ENCODE measurements around the gene CREB3. TPM values are rescaled to one million over a fixed set of nuclear protein-coding genes. Genes with fewer than 3 reads are reported as not detected.

CREB3 gene
- total RNA-seq, 1 experiment from 2014 or later: 26.5 TPM

DNA sequence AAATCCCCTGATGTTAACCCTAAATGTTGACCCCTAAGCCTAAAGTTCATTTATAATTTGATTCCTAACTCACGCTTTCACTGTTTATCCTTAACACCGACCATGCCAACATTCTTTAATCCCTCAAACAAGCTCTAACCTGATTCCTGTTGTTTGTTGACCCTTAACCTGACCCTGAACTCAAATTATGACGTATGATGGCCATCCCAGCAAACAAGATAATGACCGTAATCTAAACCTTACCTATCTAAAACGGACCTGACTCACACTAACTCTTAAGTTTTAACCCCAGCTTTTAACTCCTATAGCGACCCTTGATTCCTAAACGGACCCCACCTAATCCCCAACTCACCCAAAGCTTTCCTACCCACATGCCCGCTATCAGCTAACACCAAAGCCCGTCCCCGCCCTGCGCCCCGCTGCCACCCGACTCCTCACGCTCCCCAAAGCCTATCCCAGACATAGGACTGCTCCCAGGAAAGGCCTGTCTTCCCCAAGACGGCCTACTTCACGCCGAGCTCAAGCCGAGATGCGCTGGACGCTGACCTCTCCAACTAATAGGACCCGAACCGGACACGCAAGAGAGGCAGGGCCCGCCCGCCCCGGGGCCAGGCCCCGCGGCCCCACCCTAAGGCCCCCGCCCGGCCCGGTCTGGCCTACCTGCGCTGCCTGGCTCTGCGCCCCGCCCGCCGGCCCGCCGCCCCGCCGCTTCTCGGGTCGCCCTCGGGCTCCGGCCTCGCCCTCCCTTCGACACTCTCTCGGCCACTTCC, 866 bp upstream of the CREB3 start:
- DNase-seq: no peak
- intact Hi-C loops (cut with micrococcal nuclease; ENCODE audit: unreplicated experiment): loop anchor here (10.0 kb wide), 2 partner anchors 67 to 83 kb away; partner anchors contain the start of genes ARHGEF39, HINT2 and SPAG8
- CTCF ChIA-PET: interaction anchor here (0.6 to 1.9 kb wide), 12 partner anchors 15 to 171 kb away, joined by 3 to 9 read pairs (median 4); partner anchors contain the start of genes ARHGEF39, CCDC107, GBA2 and RGP1

GRCh38 chr9:35732800-35733541, 505 bp downstream of the CREB3 start:
- TF ChIP-seq CTCF (IDR thresholded peaks at IDR 0.05; ENCODE audit: unreplicated experiment): no peak
- Mint-ChIP-seq H3K4me3 (ENCODE audit: low read depth, unreplicated experiment) (no peak overlapping the region), H3K9me3 (ENCODE audit: low read depth, unreplicated experiment) (no peaks in the 10 kb centered on the region), H3K36me3 (ENCODE audit: insufficient read depth, unreplicated experiment) (peaks cover 40% of the 10 kb centered on the region), H3K27ac (ENCODE audit: unreplicated experiment) (no peak overlapping the region), H3K27me3 (ENCODE audit: unreplicated experiment) (no peaks in the 10 kb centered on the region), H3K4me1 (ENCODE audit: low read depth, unreplicated experiment) (no peaks in the 10 kb centered on the region)
- intact Hi-C loops (cut with micrococcal nuclease; ENCODE audit: unreplicated experiment): loop anchor here (10.0 kb wide), 2 partner anchors 68 to 82 kb away; partner anchors contain the start of genes ARHGEF39, HINT2 and SPAG8
- DNase-seq: peak; percentile 54
- CTCF ChIA-PET: interaction anchor here (0.6 to 1.9 kb wide), 8 partner anchors 16 to 1087 kb away, joined by 3 to 9 read pairs (median 4); partner anchors contain the start of genes ARHGEF39, CCDC107, GALT and GBA2
- BruUV-seq (replicated peaks): TSS peak; percentile 77

More for the DNA sequence above, 866 bp upstream of the CREB3 start:
- no TSS peak for BruUV-seq (replicated peaks)
- Mint-ChIP-seq H3K4me3 (ENCODE audit: low read depth, unreplicated experiment) (no peak overlapping the region), H3K36me3 (ENCODE audit: insufficient read depth, unreplicated experiment) (peaks cover 40% of the 10 kb centered on the region), H3K9me3 (ENCODE audit: low read depth, unreplicated experiment) (no peaks in the 10 kb centered on the region), H3K27ac (ENCODE audit: unreplicated experiment) (no peak overlapping the region), H3K4me1 (ENCODE audit: low read depth, unreplicated experiment) (no peaks in the 10 kb centered on the region), H3K27me3 (ENCODE audit: unreplicated experiment) (no peaks in the 10 kb centered on the region)
- TF ChIP-seq CTCF (IDR thresholded peaks at IDR 0.05; ENCODE audit: unreplicated experiment): no peak

DNA sequence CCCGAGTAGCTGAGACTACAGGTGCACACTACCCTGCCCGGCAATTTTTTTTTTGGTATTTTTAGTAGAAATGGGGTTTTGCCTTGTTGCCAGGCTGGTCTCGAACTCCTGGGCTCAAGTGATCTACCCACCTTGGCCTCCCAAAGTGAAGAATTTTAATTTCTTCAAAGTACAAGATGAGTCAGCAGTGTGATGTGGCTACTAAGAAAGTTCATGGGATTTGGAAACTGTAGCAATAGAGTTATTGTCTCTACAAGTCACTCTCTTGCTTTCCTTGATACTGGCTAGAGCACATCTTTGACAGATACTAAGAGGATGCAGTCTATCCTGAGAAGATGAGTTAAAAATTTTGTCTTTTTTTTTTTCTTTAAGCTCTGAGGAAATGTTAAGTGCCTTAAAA, 1.6 kb downstream of the CREB3 start:
- no TSS peak for BruUV-seq (replicated peaks)
- CTCF ChIA-PET: interaction anchor here (0.6 kb wide), 1 partner anchor 580 kb away, joined by 3 read pairs; no protein-coding TSS in a partner anchor
- intact Hi-C loops (cut with micrococcal nuclease; ENCODE audit: unreplicated experiment): loop anchor here (10.0 kb wide), 2 partner anchors 69 to 81 kb away; partner anchors contain the start of genes ARHGEF39, HINT2 and SPAG8
- no peak for TF ChIP-seq CTCF (IDR thresholded peaks at IDR 0.05; ENCODE audit: unreplicated experiment)
- Mint-ChIP-seq H3K4me3 (ENCODE audit: low read depth, unreplicated experiment) (no peak overlapping the region), H3K27me3 (ENCODE audit: unreplicated experiment) (no peaks in the 10 kb centered on the region), H3K36me3 (ENCODE audit: insufficient read depth, unreplicated experiment) (peaks cover 49% of the 10 kb centered on the region), H3K27ac (ENCODE audit: unreplicated experiment) (no peak overlapping the region), H3K9me3 (ENCODE audit: low read depth, unreplicated experiment) (no peaks in the 10 kb centered on the region), H3K4me1 (ENCODE audit: low read depth, unreplicated experiment) (no peaks in the 10 kb centered on the region)
- no peak for DNase-seq

- peak; percentile 56 for TF ChIP-seq CTCF (IDR thresholded peaks at IDR 0.05; ENCODE audit: unreplicated experiment)
- BruUV-seq (replicated peaks): no TSS peak
- no peak overlapping the region for H3K27ac Mint-ChIP-seq (ENCODE audit: unreplicated experiment)
- H3K9me3 Mint-ChIP-seq (ENCODE audit: low read depth, unreplicated experiment): no peaks in the 10 kb centered on the region
- intact Hi-C loops (cut with micrococcal nuclease; ENCODE audit: unreplicated experiment): loop anchor here (1.0 to 10.0 kb wide), 3 partner anchors 51 to 79 kb away; partner anchors contain the start of genes ARHGEF39, HINT2 and SPAG8
- H3K27me3 Mint-ChIP-seq (ENCODE audit: unreplicated experiment): no peaks in the 10 kb centered on the region
- peak; percentile 72 for DNase-seq
- no peak overlapping the region for H3K4me3 Mint-ChIP-seq (ENCODE audit: low read depth, unreplicated experiment)
- CTCF ChIA-PET: interaction anchor here (0.6 to 1.5 kb wide), 6 partner anchors 10 to 146 kb away, joined by 3 to 9 read pairs (median 4); partner anchors contain the start of gene SPAG8
- H3K36me3 Mint-ChIP-seq (ENCODE audit: insufficient read depth, unreplicated experiment): peaks cover 54% of the 10 kb centered on the region
- no peaks in the 10 kb centered on the region for H3K4me1 Mint-ChIP-seq (ENCODE audit: low read depth, unreplicated experiment)
These were observed 3.8 kb downstream of the CREB3 start for GRCh38 chr9:35736201-35736633.

Data from Calu3 (cell line).